Glutamatergic neuron (in vitro differentiated cells): ENCODE results near the gene ING1. TPM values are rescaled to one million over a fixed set of nuclear protein-coding genes. Genes with fewer than 3 reads are reported as not detected.

Experiments used
- DNase-seq: peaks from one replicate; pipeline ENCODE4 v3.0.0; 2022
- H3K27ac Mint-ChIP-seq: one replicate; pipeline ENCODE4 v1.8.0; 2020; ENCODE audit warnings: mild to moderate bottlenecking, mixed read lengths, inconsistent platforms; ENCODE audit not compliant: unreplicated experiment
- H3K27me3 Mint-ChIP-seq: one replicate; pipeline ENCODE4 v1.8.0; 2020; ENCODE audit warnings: mild to moderate bottlenecking, moderate library complexity, mixed read lengths, inconsistent platforms; ENCODE audit not compliant: unreplicated experiment
- H3K36me3 Mint-ChIP-seq: one replicate; pipeline ENCODE4 v1.8.0; 2020; ENCODE audit warnings: mild to moderate bottlenecking, mixed read lengths, inconsistent platforms; ENCODE audit not compliant: unreplicated experiment
- H3K4me1 Mint-ChIP-seq: one replicate; pipeline ENCODE4 v1.8.0; 2020; ENCODE audit warnings: mild to moderate bottlenecking, low read depth, mixed read lengths, inconsistent platforms; ENCODE audit not compliant: unreplicated experiment
- H3K4me3 Mint-ChIP-seq: one replicate; pipeline ENCODE4 v1.8.0; 2020; ENCODE audit warnings: mild to moderate bottlenecking, mixed read lengths, inconsistent platforms; ENCODE audit not compliant: unreplicated experiment
- H3K9me3 Mint-ChIP-seq: one replicate; pipeline ENCODE4 v1.8.0; 2020; ENCODE audit warnings: mild to moderate bottlenecking, moderate library complexity, mixed read lengths, inconsistent platforms; ENCODE audit not compliant: unreplicated experiment
- total RNA-seq: library from RNA; stranded (reverse); fragmentation: NEBNext Ultra II Directional; extraction: Animal tissue kit (Norgen Biotek cat#: 25700); gene quantifications from one replicate; pipeline ENCODE4 v1.2.1, GENCODE V29; 2021; ENCODE audit not compliant: unreplicated experiment
- TF ChIP-seq, protein P1 (sequence below): fragments of 200-600 bp; sonication (generic); IDR thresholded peaks from one replicate; pipeline ENCODE4 v1.5.0; 2021; ENCODE audit not compliant: partially characterized antibody, unreplicated experiment

The ING1 gene
- total RNA-seq, 1 donor from 2014 or later, result 19.1 TPM

DNA sequence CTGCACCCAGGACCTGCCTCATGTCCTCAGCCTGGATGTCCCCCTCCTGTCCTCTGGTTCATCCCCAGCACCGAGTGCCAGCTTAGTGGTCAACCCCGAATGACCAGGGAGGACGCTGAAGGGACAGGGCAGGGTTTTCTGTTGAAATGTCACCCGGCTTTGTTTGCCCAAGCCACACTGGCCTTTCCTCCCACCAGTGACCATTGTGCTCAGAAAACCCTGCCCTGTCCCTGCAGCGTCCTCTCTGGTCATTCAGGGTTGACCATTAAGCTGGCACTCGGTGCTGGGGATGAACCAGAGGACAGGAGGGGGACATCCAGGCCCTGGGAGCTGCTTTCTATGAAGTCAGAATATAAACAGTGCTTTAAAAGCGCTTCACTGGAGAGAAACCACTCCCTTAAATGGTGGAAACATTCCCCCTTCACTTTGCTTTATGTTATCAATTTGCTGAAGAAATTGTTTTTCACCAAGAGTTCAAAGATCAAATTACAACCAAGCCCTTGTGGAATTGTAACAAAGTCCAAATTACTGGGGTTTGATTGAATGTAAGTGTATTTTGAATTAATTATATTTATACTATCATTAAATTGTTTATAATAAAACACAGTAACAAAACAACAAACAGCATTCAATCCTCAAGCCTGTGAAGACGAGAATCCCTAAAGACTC is 29.0 kb upstream of the ING1 start:
- Mint-ChIP-seq H3K36me3 (no peaks in the 10 kb centered on the region), H3K4me3 (no peak overlapping the region), H3K9me3 (peaks cover 2% of the 10 kb centered on the region), H3K4me1 (peaks cover 6% of the 10 kb centered on the region), H3K27ac (no peak overlapping the region), H3K27me3 (peaks cover 2% of the 10 kb centered on the region)
- TF ChIP-seq, protein P1, sequence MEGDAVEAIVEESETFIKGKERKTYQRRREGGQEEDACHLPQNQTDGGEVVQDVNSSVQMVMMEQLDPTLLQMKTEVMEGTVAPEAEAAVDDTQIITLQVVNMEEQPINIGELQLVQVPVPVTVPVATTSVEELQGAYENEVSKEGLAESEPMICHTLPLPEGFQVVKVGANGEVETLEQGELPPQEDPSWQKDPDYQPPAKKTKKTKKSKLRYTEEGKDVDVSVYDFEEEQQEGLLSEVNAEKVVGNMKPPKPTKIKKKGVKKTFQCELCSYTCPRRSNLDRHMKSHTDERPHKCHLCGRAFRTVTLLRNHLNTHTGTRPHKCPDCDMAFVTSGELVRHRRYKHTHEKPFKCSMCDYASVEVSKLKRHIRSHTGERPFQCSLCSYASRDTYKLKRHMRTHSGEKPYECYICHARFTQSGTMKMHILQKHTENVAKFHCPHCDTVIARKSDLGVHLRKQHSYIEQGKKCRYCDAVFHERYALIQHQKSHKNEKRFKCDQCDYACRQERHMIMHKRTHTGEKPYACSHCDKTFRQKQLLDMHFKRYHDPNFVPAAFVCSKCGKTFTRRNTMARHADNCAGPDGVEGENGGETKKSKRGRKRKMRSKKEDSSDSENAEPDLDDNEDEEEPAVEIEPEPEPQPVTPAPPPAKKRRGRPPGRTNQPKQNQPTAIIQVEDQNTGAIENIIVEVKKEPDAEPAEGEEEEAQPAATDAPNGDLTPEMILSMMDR, result no peak
- no peak for DNase-seq

DNA sequence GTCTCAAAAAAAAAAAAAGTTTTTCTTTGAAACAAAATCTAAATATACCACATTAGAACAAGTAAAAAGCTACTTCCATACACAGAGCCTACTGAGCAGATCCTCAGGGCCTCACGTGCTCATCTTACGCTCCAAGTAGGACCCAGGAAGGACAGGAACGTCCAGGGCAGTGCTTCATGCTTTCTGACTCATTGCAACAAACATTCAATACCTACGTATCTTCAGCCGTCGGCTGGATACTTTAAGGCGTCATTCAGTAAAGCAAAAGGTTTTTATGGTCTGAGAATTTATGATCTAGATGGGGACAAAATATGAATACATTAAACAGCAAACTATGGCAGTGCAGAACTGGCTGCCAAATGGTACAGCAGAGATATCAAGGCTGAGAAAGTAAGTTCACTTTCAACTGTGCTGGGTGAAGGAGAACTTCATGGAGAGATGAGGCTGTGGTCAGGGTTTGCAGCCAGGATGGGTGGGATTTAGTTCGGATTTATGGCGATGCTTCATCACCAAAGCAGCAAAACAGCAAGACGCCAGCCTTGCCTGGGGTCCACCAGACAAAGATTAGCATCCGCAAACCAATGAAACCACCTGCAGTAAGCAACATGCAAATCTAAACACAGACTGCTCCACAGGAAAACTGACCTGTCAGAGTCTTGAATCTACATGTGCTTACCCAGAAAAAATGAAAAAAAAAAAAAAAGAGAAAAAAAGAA is 28.0 kb upstream of the ING1 start:
- Mint-ChIP-seq H3K4me3 (peak overlapping the region; percentile 12), H3K4me1 (peaks cover 5% of the 10 kb centered on the region), H3K27me3 (no peaks in the 10 kb centered on the region), H3K9me3 (peaks cover under 1% of the 10 kb centered on the region), H3K27ac (no peak overlapping the region), H3K36me3 (no peaks in the 10 kb centered on the region)
- DNase-seq, result no peak
- TF ChIP-seq, protein P1, result no peak

DNA sequence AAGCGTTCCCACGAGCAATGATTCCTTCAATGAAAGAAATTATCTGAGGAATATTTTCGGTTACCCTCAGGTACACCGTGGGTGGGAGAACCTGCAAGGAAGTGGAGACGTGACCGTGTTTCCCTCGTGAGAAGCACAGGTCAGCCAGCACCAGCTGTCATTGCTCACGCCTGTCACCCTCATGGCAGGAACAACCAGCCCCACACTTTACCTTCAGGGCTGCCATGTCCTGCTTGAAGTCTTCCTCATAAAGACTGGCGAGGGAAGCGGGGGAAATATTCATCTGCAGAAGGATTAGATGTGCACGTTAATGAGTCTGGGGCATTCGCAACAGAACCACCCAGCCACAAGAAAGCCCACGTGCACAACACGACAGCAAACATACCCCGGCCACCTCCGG is 25.8 kb upstream of the ING1 start:
- no peak for DNase-seq
- H3K36me3 Mint-ChIP-seq, result no peaks in the 10 kb centered on the region
- H3K9me3 Mint-ChIP-seq, result no peaks in the 10 kb centered on the region
- no peak overlapping the region for H3K27ac Mint-ChIP-seq
- H3K27me3 Mint-ChIP-seq, result no peaks in the 10 kb centered on the region
- H3K4me1 Mint-ChIP-seq, result no peaks in the 10 kb centered on the region
- TF ChIP-seq, protein P1, result no peak
- H3K4me3 Mint-ChIP-seq, result no peak overlapping the region

DNA sequence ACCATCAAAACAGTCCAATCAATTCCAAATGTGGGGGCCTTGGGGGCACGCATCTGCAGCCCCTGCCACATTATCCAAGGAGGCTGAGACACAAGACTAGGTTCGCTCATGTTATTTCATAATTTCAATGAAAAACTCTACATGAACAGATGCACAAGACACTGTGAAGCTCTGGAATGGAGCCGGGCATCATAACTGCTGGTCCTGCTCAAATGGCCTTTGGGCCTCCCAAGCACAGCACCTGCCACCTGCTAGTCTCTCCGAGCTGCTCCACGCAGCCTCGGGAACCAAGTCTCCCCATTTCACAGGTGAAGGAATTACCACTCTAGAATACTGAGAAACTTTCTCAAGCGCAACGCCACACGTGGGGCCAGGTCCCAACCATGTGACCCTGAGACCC is 24.5 kb upstream of the ING1 start:
- Mint-ChIP-seq H3K27ac (no peak overlapping the region), H3K4me3 (no peak overlapping the region), H3K4me1 (no peaks in the 10 kb centered on the region), H3K36me3 (no peaks in the 10 kb centered on the region), H3K27me3 (no peaks in the 10 kb centered on the region), H3K9me3 (no peaks in the 10 kb centered on the region)
- TF ChIP-seq, protein P1, result no peak
- DNase-seq, result no peak

DNA sequence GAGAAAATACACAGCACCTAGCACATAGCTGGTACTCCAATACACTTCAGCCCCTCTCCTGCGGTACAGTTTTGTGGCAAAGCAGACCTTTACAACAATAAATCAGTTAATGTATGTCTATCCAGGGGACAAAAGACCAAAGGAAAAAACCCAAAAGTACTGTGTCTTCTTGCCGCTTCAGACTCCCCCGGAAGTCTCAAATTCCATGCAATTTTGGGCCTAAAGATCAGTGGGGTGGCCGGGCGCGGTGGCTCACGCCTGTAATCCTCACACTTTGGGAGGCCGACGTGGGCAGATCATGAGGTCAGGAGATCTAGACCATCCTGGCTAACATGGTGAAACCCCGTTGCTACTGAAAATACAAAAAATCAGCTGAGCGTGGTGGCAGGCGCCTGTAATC is 23.8 kb upstream of the ING1 start:
- no peaks in the 10 kb centered on the region for H3K36me3 Mint-ChIP-seq
- H3K9me3 Mint-ChIP-seq, result no peaks in the 10 kb centered on the region
- H3K4me3 Mint-ChIP-seq, result no peak overlapping the region
- no peak for DNase-seq
- H3K4me1 Mint-ChIP-seq, result no peaks in the 10 kb centered on the region
- H3K27ac Mint-ChIP-seq, result no peak overlapping the region
- TF ChIP-seq, protein P1, result no peak
- no peaks in the 10 kb centered on the region for H3K27me3 Mint-ChIP-seq
